HUDEP-2 (cell line): ENCODE measurements around the gene UST.
"Not testable (repeated sequence)": the region's sequence is repeated elsewhere in the genome, so short reads cannot be mapped to it uniquely, and the experiment has no call there.

Source experiments
- DNase-seq, 76 experiments: peaks; one replicate each; lab custom pipeline; 2025; ENCODE audit not compliant: unreplicated experiment in 76 of 76; lab: John Stamatoyannopoulos, UW

UST gene

GRCh38 chr6:148864132-148864531, 117.3 kb downstream of the UST start:
- DNase-seq, result not testable (repeated sequence)

- no peak for DNase-seq
Observed at GRCh38 chr6:148864941-148865340, 118.1 kb downstream of the UST start.

DNA sequence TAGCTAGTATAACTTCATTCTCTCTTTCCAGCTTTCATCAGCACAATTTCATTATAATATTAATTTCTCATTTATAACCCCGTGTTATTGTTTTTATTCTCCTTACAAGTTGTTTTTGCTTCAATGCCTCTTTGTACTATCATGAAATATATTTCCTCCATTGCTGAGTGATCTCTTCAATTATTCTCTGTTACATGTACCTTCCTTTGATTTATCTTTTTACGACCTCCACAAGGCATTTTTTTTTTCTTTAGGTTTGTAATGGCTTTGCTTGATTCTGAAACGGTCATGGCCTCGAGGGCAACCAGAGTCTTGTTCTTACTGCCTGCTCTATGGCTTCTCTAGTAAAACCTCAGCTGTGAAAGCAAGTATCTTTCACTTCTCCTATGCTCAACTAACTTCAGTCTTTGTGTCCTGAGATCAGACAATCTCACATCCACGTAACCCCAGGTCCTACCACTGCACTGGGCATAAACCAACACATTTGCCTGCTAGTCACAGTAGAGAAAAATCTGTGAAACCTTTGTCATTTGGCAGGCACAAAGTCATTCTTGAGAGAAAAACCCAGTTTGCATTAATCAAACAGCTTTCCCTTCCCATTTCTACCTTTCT, 119.9 kb downstream of the UST start:
- DNase-seq, result no peak

- DNase-seq, result no peak
Observed at GRCh38 chr6:148867862-148868261, 121.0 kb downstream of the UST start.

GRCh38 chr6:148868314-148868713, 121.5 kb downstream of the UST start:
- DNase-seq, result no peak

- DNase-seq, result no peak
Observed at GRCh38 chr6:148868901-148869300, 122.1 kb downstream of the UST start.

DNA sequence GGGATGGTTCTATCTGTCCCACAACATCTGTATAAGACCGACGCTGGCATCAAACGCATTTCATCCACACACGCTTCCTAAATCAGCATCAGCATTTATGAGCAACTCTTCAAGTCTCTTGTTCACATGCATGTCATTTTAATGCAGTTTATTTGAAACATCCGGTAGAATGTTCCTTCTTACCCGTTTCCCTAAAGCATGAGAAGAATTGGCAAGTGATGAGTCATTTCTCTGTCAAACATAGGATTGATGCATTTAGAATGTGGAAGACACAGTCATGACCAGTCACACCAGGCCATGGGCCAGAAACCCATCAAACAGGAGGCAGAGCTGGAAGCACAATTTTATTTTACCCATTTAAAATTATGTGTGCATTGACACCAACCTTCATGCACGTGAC, 122.8 kb downstream of the UST start:
- no peak for DNase-seq

GRCh38 chr6:148873154-148873553, 126.3 kb downstream of the UST start:
- DNase-seq, result no peak

GRCh38 chr6:148873868-148874267, 127.0 kb downstream of the UST start:
- no peak for DNase-seq

DNA sequence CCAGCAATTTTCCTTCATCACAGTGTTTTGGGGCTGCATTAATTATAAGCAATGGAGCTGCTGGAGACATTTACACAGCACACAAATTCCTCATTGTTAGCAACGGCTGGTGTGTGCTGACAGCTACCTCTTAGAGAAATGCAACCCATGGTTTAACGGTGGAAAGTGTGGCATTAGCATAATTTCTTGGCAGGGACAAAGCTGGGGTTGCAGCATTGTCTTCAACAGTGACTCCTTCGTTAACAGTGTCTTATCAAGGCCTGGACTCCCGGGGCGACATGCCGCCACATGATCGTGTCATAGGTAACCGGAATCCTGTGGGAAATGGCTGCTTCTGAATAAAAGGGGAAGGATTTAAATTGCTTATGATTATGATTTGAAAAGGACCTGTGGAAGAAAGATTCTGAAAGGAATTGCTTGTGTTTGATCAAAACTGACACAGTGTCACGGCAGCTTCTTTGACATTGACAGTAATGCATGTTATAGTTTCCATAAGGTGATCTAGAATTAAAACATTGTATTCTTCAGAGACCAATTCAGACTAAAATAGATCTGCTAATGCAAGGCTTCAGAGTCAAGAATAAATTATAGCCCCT, 128.0 kb downstream of the UST start:
- DNase-seq, result no peak

DNA sequence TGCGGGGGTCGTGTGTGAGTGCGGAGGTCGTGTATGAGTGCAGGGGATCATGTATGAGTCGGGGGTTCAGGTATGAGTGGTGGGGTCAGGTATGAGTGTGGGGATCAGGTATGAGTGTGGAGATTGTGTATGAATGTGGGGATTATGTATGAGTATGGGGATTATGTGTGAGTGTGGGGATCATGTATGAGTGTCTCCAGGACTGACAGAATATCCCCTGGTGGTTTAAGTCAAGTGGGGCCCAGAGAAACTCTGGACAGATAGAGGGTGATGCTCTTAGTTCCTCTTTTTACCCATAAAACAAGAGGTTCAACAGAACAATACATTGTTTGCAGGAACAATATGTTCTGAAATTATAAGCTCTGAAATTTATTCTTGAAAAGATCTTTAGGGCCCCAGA, 131.9 kb downstream of the UST start:
- no peak for DNase-seq

DNA sequence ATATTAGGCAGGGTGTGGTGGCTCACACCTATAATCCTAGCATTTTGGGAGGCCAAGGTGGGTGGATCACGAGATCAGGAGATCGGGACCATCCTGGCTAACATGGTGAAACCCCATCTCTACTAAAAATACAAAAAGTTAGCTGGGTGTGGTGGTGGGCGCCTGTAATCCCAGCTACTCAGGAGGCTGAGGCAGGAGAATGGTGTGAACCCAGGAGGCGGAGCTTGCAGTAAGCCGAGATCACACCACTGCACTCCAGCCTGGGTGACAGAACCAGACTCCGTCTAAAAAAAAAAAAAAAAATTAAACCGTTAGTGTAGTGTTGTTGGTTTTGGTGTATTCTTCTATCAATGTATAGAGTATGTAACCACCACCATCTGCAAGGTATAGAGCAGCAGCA, 133.9 kb downstream of the UST start:
- DNase-seq, result not testable (repeated sequence)

DNA sequence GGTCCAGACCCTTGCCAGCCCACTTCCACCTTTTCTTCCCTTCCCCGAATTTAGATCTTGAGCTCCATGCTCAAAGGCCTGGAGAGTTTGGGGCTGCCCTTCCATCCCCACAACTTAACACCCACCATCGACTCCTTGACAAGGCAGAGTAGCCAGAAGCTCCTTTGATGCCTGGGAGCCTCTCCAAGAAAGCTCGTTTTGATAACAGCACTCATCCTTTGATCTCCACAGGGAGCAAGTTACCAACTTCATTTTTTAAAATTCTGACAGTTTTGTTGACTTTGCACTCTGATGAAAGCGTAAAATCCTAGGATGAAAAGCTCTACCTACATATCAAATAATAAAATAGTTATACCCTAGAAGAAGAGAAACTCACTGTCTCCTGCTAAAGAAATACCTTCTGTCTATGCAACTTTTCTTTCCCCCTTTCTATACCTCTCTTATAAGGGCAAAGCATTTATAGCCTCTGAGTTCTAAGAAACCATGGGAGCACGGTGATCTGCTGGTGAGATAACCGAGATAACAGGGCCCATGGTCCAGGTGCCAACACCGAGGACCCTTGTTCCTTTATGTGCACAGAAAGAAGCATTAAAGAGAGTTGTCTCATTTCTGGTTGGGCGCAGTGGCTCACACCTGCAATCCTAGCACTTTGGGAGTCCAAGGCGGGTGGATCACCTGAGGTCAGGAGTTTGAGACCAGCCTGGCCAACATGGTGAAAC, 134.9 kb downstream of the UST start:
- no peak for DNase-seq

GRCh38 chr6:148883270-148883669, 136.4 kb downstream of the UST start:
- no peak for DNase-seq

DNA sequence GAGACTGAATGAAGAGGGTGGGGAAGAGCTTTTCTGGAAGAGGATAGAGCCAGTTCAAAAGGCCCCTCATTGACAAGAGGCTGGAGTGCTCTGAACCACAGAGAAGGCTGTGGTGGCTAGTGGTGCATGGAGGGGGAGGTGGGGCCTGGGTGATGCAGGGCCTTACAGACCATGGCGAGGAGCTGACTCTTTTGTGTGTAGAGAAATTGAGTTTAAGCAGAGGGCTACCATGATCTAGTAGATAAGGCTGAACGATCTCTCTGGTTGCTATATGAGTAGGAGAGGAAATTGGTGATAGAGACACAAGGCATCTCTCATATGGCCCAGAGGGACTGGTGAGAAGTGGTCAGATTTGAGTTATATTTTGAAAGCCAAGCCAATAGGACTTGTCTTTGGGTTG, 137.6 kb downstream of the UST start:
- no peak for DNase-seq

GRCh38 chr6:148885136-148885865, 138.5 kb downstream of the UST start:
- DNase-seq, result no peak

GRCh38 chr6:148885925-148886845, 139.4 kb downstream of the UST start:
- DNase-seq, result no peak

DNA sequence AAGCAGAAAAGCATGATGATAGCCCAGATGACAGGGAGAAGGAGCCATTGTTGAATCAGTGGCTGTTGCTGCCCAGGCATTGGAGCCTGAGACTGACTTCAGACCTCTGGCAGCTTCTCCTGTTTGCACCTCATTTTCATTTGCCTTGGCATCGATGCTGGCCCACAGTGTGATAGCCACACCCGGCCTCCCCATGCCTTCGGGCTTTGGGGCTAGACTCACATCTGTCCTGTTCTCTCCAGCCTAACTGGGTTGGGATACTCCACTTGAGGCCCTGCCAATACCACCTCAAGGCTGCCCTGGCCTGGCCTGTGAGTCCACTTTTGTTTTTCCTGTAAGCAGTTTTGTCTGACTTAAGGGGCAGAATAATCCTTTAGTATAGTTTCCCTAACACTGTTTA, 140.4 kb downstream of the UST start:
- DNase-seq, result no peak

- no peak for DNase-seq
Observed at GRCh38 chr6:148888856-148889255, 142.0 kb downstream of the UST start.

DNA sequence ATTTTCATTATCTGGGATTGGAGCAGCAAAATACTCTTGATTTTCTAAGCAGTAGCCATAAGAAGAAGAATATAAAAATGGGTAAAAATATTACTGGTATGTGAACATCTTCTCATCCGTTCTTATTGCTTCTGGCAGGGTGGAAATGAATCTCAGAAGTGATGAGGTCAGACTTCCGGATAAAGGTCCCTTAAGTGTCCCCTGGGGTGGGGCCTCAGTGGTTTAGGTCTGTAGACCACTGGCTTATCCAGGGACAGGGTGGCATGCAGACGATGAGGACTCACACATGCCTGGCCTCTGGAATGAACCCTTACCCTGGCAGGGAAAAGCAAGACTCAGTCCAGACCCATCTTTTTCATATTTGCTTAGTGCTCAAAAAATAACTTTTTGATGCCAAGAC, 143.3 kb downstream of the UST start:
- no peak for DNase-seq
